ENCODE results near the gene TNFRSF21. TPM values are rescaled to one million over a fixed set of nuclear protein-coding genes. Genes with fewer than 3 reads are reported as not detected.
"Not testable (repeated sequence)": the region's sequence is repeated elsewhere in the genome, so short reads cannot be mapped to it uniquely, and the experiment has no call there.

TNFRSF21 gene
- total RNA-seq, 1 donor = 1.4 TPM

DNA sequence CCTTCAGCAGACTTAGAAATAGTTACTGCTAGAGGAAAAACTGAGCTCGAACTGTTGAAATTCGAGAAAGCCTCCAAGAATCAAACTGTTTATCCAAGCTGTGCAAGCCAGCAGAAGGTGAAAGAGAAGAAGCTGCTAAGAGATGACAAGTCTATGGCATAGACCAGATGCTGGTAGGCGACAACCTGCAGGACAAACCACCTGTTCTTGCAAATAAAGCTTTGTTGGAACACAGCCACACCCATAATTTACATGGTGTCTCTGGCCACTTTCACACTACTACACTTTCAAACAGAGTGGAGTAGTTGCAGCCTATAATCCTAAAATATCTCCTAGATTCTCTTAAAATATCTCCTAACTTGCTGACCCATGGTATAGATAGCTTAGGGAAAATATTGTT is 33.3 kb downstream of the TNFRSF21 start:
- no peaks in the 10 kb centered on the region for H3K27me3 ChIP-seq (ENCODE audit: insufficient read depth, low read length)
- no peaks in the 10 kb centered on the region for H3K36me3 ChIP-seq (ENCODE audit: insufficient read depth, low read length)
- H2AFZ ChIP-seq (ENCODE audit: low read length) = no peak overlapping the region
- no peaks in the 10 kb centered on the region for H3K79me2 ChIP-seq (ENCODE audit: insufficient read depth, low read length)
- H3K9me3 ChIP-seq (ENCODE audit: low read depth, low read length) = no peaks in the 10 kb centered on the region
- H3K4me3 ChIP-seq (ENCODE audit: insufficient read depth, low read length) = no peak overlapping the region
- no peak overlapping the region for H3K27ac ChIP-seq (ENCODE audit: low read depth, low read length)
- no peaks in the 10 kb centered on the region for H4K20me1 ChIP-seq (ENCODE audit: insufficient read depth, low read length)
- TF ChIP-seq, protein P1, sequence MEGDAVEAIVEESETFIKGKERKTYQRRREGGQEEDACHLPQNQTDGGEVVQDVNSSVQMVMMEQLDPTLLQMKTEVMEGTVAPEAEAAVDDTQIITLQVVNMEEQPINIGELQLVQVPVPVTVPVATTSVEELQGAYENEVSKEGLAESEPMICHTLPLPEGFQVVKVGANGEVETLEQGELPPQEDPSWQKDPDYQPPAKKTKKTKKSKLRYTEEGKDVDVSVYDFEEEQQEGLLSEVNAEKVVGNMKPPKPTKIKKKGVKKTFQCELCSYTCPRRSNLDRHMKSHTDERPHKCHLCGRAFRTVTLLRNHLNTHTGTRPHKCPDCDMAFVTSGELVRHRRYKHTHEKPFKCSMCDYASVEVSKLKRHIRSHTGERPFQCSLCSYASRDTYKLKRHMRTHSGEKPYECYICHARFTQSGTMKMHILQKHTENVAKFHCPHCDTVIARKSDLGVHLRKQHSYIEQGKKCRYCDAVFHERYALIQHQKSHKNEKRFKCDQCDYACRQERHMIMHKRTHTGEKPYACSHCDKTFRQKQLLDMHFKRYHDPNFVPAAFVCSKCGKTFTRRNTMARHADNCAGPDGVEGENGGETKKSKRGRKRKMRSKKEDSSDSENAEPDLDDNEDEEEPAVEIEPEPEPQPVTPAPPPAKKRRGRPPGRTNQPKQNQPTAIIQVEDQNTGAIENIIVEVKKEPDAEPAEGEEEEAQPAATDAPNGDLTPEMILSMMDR (IDR thresholded peaks at IDR 0.05; ENCODE audit: extremely low read depth, low read depth, low read length) = no peak
- no peak for DNase-seq (ENCODE audit: insufficient read length, low spot score, missing footprints)
- no peak overlapping the region for H3K4me2 ChIP-seq (ENCODE audit: insufficient read depth, low read length)
- no peaks in the 10 kb centered on the region for H3K4me1 ChIP-seq (ENCODE audit: insufficient read depth, low read length)

DNA sequence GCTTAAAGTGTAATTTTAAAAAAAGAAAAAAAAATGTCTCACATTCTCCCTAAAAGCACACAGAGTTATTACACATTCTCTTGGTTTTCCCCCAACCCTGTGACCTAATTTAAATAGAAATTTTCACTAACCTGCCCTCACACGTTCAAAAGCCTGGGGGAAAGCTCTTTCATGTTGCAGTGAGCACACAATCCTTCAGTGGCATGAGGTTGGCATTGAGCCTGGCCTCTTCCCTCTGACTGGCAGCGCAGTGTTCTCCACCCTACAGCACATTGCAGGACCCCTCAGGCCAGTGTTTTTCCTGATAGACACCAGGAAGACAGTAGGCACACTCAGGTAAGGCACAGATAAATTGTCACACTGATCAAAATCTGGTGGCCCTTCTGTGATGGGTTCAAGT is 34.1 kb downstream of the TNFRSF21 start:
- no peaks in the 10 kb centered on the region for H3K27me3 ChIP-seq (ENCODE audit: insufficient read depth, low read length)
- TF ChIP-seq, protein P1 (IDR thresholded peaks at IDR 0.05; ENCODE audit: extremely low read depth, low read depth, low read length) = no peak
- no peaks in the 10 kb centered on the region for H3K79me2 ChIP-seq (ENCODE audit: insufficient read depth, low read length)

DNA sequence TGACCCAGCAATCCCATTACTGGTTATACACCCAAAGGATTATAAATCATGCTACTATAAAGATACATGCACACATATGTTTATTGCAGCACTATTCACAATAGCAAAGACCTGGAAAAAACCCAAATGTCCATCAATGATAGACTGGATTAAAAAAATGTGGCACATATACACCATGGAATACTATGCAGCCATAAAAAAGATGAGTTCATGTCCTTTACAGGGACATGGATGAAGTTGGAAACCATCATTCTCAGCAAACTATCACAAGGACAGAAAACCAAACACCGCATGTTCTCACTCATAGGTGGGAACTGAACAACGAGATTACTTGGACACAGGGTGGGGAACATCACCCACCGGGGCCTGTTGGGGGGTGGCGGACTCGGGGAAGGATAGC is 34.6 kb downstream of the TNFRSF21 start:
- H3K4me1 ChIP-seq (ENCODE audit: insufficient read depth, low read length); H3K36me3 ChIP-seq (ENCODE audit: insufficient read depth, low read length); H3K27ac ChIP-seq (ENCODE audit: low read depth, low read length); H3K9me3 ChIP-seq (ENCODE audit: low read depth, low read length); DNase-seq (ENCODE audit: insufficient read length, low spot score, missing footprints); H4K20me1 ChIP-seq (ENCODE audit: insufficient read depth, low read length); H3K27me3 ChIP-seq (ENCODE audit: insufficient read depth, low read length); H2AFZ ChIP-seq (ENCODE audit: low read length); H3K4me3 ChIP-seq (ENCODE audit: insufficient read depth, low read length); H3K79me2 ChIP-seq (ENCODE audit: insufficient read depth, low read length); H3K4me2 ChIP-seq (ENCODE audit: insufficient read depth, low read length): not testable (repeated sequence)

More for the DNA sequence above, 34.1 kb downstream of the TNFRSF21 start:
- Histone ChIP-seq H3K4me2 (ENCODE audit: insufficient read depth, low read length) (no peak overlapping the region), H3K4me1 (ENCODE audit: insufficient read depth, low read length) (no peaks in the 10 kb centered on the region), H3K27ac (ENCODE audit: low read depth, low read length) (no peak overlapping the region), H2AFZ (ENCODE audit: low read length) (no peak overlapping the region), H3K36me3 (ENCODE audit: insufficient read depth, low read length) (no peaks in the 10 kb centered on the region), H3K4me3 (ENCODE audit: insufficient read depth, low read length) (no peak overlapping the region), H3K9me3 (ENCODE audit: low read depth, low read length) (no peaks in the 10 kb centered on the region), H4K20me1 (ENCODE audit: insufficient read depth, low read length) (no peaks in the 10 kb centered on the region)
- DNase-seq (ENCODE audit: insufficient read length, low spot score, missing footprints) = no peak

DNA sequence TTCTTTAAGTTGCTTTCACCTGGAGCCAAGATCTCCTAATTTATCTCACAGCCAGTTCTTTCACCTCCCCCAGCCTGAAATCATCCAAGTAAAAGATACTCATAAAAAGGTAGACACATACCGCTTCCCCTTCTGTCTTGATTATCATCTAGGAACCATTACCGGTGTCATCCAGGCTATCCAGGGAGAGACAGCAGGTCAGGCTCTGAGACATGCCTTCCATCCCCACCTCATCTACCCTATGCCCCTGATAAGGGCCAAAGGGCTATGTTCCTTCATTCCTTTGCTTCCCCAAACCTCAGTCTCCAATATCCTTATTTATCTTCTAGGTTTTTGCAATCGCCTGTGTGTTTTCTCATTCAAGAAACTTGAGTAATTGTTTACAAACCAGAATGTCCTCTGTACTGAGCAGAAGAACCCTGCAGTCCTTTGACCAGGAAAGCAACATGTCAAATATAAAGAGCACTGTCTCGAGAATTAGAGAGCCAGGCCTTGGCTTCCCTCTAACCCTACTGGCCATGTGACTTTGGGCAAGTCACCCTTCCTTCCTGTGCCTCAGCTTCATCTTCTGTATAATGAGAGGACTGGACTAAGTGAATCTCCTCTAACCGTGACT is 41.0 kb downstream of the TNFRSF21 start:
- Histone ChIP-seq H4K20me1 (ENCODE audit: insufficient read depth, low read length) (no peaks in the 10 kb centered on the region), H3K4me2 (ENCODE audit: insufficient read depth, low read length) (no peak overlapping the region), H3K9me3 (ENCODE audit: low read depth, low read length) (no peaks in the 10 kb centered on the region), H3K36me3 (ENCODE audit: insufficient read depth, low read length) (no peaks in the 10 kb centered on the region), H3K27ac (ENCODE audit: low read depth, low read length) (no peak overlapping the region), H3K27me3 (ENCODE audit: insufficient read depth, low read length) (no peaks in the 10 kb centered on the region), H3K79me2 (ENCODE audit: insufficient read depth, low read length) (no peaks in the 10 kb centered on the region), H3K4me3 (ENCODE audit: insufficient read depth, low read length) (no peak overlapping the region), H2AFZ (ENCODE audit: low read length) (no peak overlapping the region), H3K4me1 (ENCODE audit: insufficient read depth, low read length) (no peaks in the 10 kb centered on the region)
- TF ChIP-seq, protein P1 (IDR thresholded peaks at IDR 0.05; ENCODE audit: extremely low read depth, low read depth, low read length) = no peak
- no peak for DNase-seq (ENCODE audit: insufficient read length, low spot score, missing footprints)

All from osteoblast (primary cell).